Tibial nerve (tissue), 4 donors: Measurements from ENCODE around the gene ADCY3. TPM values are rescaled to one million over a fixed set of nuclear protein-coding genes. Genes with fewer than 3 reads are reported as not detected.

Source experiments
- DNase-seq, 2 donors: peaks; one replicate each; pipeline ENCODE4 v3.0.0-alpha.2; 2019; ENCODE audit warnings: low spot score in 2 of 2
- H3K27ac ChIP-seq, 4 donors: fragments of 200-600 bp; sonication (generic) in 3 of 4; one replicate each; pipeline ENCODE4 v1.5.1; 2017 to 2019; ENCODE audit warnings: mild to moderate bottlenecking in 1 of 4
- H3K27me3 ChIP-seq, 2 donors: fragments of 200-600 bp; sonication (generic) in 1 of 2; one replicate each; pipeline versions ENCODE4 v1.5.1 to v1.6.0; 2017 to 2019
- H3K36me3 ChIP-seq, 3 donors: fragments of 200-600 bp; sonication (generic); one replicate each; pipeline ENCODE4 v1.5.1; 2018 to 2019
- H3K4me1 ChIP-seq, 4 donors: fragments of 200-600 bp; sonication (generic) in 3 of 4; one replicate each; pipeline ENCODE4 v1.5.1; 2017 to 2019
- H3K4me3 ChIP-seq, 4 donors: fragments of 200-600 bp; sonication (generic) in 3 of 4; one replicate each; pipeline ENCODE4 v1.5.1; 2017 to 2019; ENCODE audit warnings: mild to moderate bottlenecking in 1 of 4, moderate library complexity in 1 of 4
- H3K9me3 ChIP-seq, 4 donors: fragments of 200-600 bp; sonication (generic) in 3 of 4; one replicate each; pipeline ENCODE4 v1.5.1; 2017 to 2019
- CTCF ChIP-seq, 5 experiments: fragments of 200-600 bp in 3 of 5; fragments of 450-650 bp in 2 of 5; sonication (generic) in 3 of 5; IDR thresholded peaks; one replicate each; pipeline ENCODE4 v1.5.1; 2016 to 2019; ENCODE audit warnings: antibody characterized with exemption in 5 of 5, mild to moderate bottlenecking in 3 of 5, moderate library complexity in 2 of 5
- EP300 ChIP-seq, 2 donors: sonication (generic); formaldehyde crosslinking; IDR thresholded peaks; one replicate each; pipeline ENCODE4 v1.6.1; 2017; ENCODE audit warnings: antibody characterized with exemption in 2 of 2, mild to moderate bottlenecking in 1 of 2
- POLR2A ChIP-seq, 2 donors: fragments of 450-650 bp; IDR thresholded peaks; one replicate each; pipeline ENCODE4 v1.6.1; 2017; ENCODE audit warnings: antibody characterized with exemption in 2 of 2, mild to moderate bottlenecking in 2 of 2, moderate library complexity in 2 of 2
- WGBS, 2 donors: methylation state at CpG; one replicate each; pipeline ENCODE4 v1.1.5; 2018; 5-methylcytosine and 5-hydroxymethylcytosine counted together
- total RNA-seq, 4 donors: library from RNA; depleted of rRNA; stranded (reverse); fragments of >200 nt; gene quantifications; one replicate each; pipeline ENCODE4 v1.1.0, GENCODE V29; 2016

ADCY3 gene
- total RNA-seq, 4 donors from 2014 or later = 145 to 393 (median 207) TPM

DNA sequence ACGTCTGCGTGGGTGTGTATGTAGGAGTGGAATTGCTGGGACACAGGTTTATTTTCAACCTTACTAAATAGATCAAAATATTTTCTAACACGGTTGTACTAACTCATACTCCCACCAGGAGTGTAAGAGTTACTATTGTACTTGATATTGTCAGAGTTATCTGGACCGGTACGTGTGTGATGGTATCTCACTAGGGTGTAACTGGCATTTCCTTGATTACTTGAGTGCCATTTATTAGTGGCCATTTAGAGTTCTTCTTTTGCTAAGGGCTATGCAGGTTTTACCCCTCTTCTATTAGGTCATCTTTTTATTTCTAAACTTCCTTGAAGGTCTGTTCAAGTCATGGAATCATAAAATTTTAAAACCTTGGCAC, 93.3 kb downstream of the ADCY3 start:
- Histone ChIP-seq H3K27ac (no peak overlapping the region), H3K4me3 (no peak overlapping the region), H3K9me3 (no peaks in the 10 kb centered on the region), H3K36me3 (peaks cover 3 to 73% (median 14%) of the 10 kb centered on the region in 3 donors), H3K4me1 (peaks cover 0 to 15% (median 2%) of the 10 kb centered on the region in 4 donors), H3K27me3 (no peaks in the 10 kb centered on the region)
- TF ChIP-seq CTCF (IDR thresholded peaks at IDR 0.05) = no peak
- no peak for TF ChIP-seq EP300 (IDR thresholded peaks at IDR 0.05)
- TF ChIP-seq POLR2A (IDR thresholded peaks at IDR 0.05) = no peak
- no peak for DNase-seq
- WGBS, 2 donors = 58 to 61% methylated on average over 5 of the region's 5 CpGs

- Histone ChIP-seq H3K27ac (no peak overlapping the region), H3K4me1 (peaks cover 0 to 15% (median 2%) of the 10 kb centered on the region in 4 donors), H3K9me3 (no peaks in the 10 kb centered on the region), H3K4me3 (no peak overlapping the region), H3K27me3 (no peaks in the 10 kb centered on the region), H3K36me3 (peaks cover 3 to 75% (median 21%) of the 10 kb centered on the region in 3 donors)
- TF ChIP-seq CTCF (IDR thresholded peaks at IDR 0.05) = no peak
- no peak for TF ChIP-seq EP300 (IDR thresholded peaks at IDR 0.05)
- no peak for TF ChIP-seq POLR2A (IDR thresholded peaks at IDR 0.05)
- no peak for DNase-seq
- 84% methylated on average over 14 of the region's 14 CpGs for WGBS, 2 donors
Observed at GRCh38 chr2:24825883-24826772, 93.9 kb downstream of the ADCY3 start.

DNA sequence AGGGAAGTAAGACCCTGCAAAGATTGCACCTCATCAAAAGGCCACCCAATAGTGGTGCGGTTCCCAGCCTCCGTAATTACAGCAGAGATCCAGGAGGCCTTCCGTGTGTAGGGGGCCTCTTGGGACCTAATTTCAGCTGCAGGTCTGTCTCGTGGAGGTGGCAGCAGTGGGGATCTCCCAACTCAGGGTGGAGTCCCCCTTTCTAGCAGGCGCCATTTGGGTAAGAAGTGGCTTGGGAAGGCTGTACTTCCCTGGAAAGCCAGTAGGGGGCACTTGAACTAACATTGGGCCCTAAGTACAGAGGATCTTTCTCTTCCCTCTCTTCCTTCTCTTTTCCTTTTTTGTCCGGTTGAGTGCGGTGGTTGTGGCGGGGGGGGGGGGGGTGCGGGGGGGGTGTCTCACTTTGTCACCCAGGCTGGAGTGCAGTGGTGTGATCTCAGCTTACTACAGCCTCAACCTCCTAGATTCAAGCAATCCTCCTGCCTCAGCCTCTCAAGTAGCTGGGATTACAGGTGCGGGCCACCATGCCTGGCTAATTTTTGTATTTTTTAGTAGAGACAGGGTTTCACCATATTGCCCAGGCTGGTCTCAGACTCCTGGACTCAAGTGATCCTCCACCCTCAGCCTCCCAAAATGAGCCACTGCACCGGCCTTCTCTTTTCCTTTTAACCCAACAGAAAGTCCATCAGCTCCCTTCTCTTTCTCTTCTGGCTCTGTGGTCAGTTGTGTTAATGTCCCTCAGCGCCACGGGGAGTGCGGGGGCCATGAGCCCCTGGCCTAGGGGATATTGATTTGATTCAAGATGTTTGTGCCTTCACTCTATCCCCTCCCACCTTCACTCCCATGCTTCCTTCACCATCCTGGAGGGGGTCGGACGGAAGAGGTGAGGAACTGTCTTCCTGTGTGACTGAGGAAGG, 94.8 kb downstream of the ADCY3 start:
- Histone ChIP-seq H3K27me3 (no peaks in the 10 kb centered on the region), H3K36me3 (peaks cover 0 to 75% (median 24%) of the 10 kb centered on the region in 3 donors), H3K9me3 (no peaks in the 10 kb centered on the region), H3K27ac (no peak overlapping the region), H3K4me3 (no peak overlapping the region), H3K4me1 (peaks cover 0 to 15% (median 2%) of the 10 kb centered on the region in 4 donors)
- TF ChIP-seq CTCF (IDR thresholded peaks at IDR 0.05) = peak; percentile 27 to 57 (median 52)
- TF ChIP-seq POLR2A (IDR thresholded peaks at IDR 0.05) = no peak
- no peak for TF ChIP-seq EP300 (IDR thresholded peaks at IDR 0.05)
- DNase-seq = no peak
- WGBS, 2 donors = 89 to 91% methylated on average over 16 of the region's 16 CpGs

GRCh38 chr2:24824071-24824588, 95.9 kb downstream of the ADCY3 start:
- H3K9me3 ChIP-seq = no peaks in the 10 kb centered on the region
- no peak for DNase-seq
- no peak overlapping the region for H3K27ac ChIP-seq
- TF ChIP-seq POLR2A (IDR thresholded peaks at IDR 0.05) (no peak), EP300 (IDR thresholded peaks at IDR 0.05) (no peak), CTCF (IDR thresholded peaks at IDR 0.05) (no peak)
- H3K4me1 ChIP-seq = peaks cover 0 to 15% (median 2%) of the 10 kb centered on the region in 4 donors
- H3K4me3 ChIP-seq = no peak overlapping the region
- 93 to 98% methylated on average over 14 of the region's 14 CpGs for WGBS, 2 donors
- no peaks in the 10 kb centered on the region for H3K27me3 ChIP-seq
- peaks cover 0 to 78% (median 24%) of the 10 kb centered on the region in 3 donors for H3K36me3 ChIP-seq
